Gastroesophageal sphincter (tissue), 3 donors: Measurements from ENCODE around the gene GRK5.

Experiments used
- POLR2A ChIP-seq, 2 donors: fragments of 450-650 bp; IDR thresholded peaks; one replicate each; pipeline ENCODE4 v1.6.1; 2017; ENCODE audit warnings: antibody characterized with exemption in 2 of 2, mild to moderate bottlenecking in 2 of 2, moderate library complexity in 1 of 2
- TF ChIP-seq, protein P1 (sequence below), 4 experiments: fragments of 200-600 bp in 2 of 4; fragments of 450-650 bp in 2 of 4; sonication (generic) in 1 of 4; IDR thresholded peaks; one replicate each; pipeline ENCODE4 v1.5.1; 2017 to 2019; ENCODE audit warnings: antibody characterized with exemption in 4 of 4, mild to moderate bottlenecking in 2 of 4, moderate library complexity in 2 of 4

DNA sequence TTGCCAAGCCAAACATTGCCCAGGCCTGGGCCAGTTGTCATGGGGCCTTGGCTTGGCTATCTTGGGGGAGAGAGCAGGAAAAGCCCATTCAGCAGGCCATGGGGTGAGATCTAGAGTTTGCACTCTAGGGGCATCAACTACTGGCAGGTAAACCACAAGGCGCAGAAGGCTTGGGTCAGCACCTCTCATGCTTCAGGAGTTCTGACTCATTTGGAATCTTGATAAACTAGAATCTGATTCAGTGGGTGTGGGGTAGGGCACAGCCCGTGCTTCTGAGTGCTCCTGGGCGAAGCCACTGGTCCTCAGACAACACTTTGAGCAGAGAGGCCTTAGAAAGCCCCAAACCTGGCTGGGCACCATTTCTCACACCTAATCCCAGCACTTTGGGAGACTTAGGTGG is 254.0 kb downstream of the GRK5 start:
- TF ChIP-seq POLR2A (IDR thresholded peaks at IDR 0.05): no peak
- TF ChIP-seq, protein P1, sequence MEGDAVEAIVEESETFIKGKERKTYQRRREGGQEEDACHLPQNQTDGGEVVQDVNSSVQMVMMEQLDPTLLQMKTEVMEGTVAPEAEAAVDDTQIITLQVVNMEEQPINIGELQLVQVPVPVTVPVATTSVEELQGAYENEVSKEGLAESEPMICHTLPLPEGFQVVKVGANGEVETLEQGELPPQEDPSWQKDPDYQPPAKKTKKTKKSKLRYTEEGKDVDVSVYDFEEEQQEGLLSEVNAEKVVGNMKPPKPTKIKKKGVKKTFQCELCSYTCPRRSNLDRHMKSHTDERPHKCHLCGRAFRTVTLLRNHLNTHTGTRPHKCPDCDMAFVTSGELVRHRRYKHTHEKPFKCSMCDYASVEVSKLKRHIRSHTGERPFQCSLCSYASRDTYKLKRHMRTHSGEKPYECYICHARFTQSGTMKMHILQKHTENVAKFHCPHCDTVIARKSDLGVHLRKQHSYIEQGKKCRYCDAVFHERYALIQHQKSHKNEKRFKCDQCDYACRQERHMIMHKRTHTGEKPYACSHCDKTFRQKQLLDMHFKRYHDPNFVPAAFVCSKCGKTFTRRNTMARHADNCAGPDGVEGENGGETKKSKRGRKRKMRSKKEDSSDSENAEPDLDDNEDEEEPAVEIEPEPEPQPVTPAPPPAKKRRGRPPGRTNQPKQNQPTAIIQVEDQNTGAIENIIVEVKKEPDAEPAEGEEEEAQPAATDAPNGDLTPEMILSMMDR (IDR thresholded peaks at IDR 0.05): no peak
